Measurements from ENCODE around the gene RPS3A. TPM values are rescaled to one million over a fixed set of nuclear protein-coding genes. Genes with fewer than 3 reads are reported as not detected.

RPS3A gene
- total RNA-seq, 1 donor: 1,627 TPM

- Histone ChIP-seq H3K9me3 (ENCODE audit: low read depth, low read length) (no peaks in the 10 kb centered on the region), H3K79me2 (ENCODE audit: insufficient read depth, low read length) (peaks cover 38% of the 10 kb centered on the region), H3K27ac (ENCODE audit: low read depth, low read length) (peak overlapping the region; percentile 93), H4K20me1 (ENCODE audit: insufficient read depth, low read length) (peaks cover 40% of the 10 kb centered on the region), H3K36me3 (ENCODE audit: insufficient read depth, low read length) (peaks cover 55% of the 10 kb centered on the region), H3K4me2 (ENCODE audit: insufficient read depth, low read length) (peak overlapping the region; percentile 91), H3K27me3 (ENCODE audit: insufficient read depth, low read length) (no peaks in the 10 kb centered on the region), H3K4me1 (ENCODE audit: insufficient read depth, low read length) (peaks cover 19% of the 10 kb centered on the region), H3K4me3 (ENCODE audit: insufficient read depth, low read length) (peak overlapping the region; percentile 95), H2AFZ (ENCODE audit: low read length) (no peak overlapping the region)
- no peak for TF ChIP-seq CTCF (IDR thresholded peaks at IDR 0.05; ENCODE audit: extremely low read depth, low read depth, low read length)
- no peak for DNase-seq (ENCODE audit: insufficient read length, low spot score, missing footprints)
Measured at GRCh38 chr4:151100531-151100930, 1.1 kb downstream of the RPS3A start.

GRCh38 chr4:151103758-151104157, 4.3 kb downstream of the RPS3A start:
- peaks cover 19% of the 10 kb centered on the region for H3K4me1 ChIP-seq (ENCODE audit: insufficient read depth, low read length)
- no peak overlapping the region for H3K27ac ChIP-seq (ENCODE audit: low read depth, low read length)
- H3K27me3 ChIP-seq (ENCODE audit: insufficient read depth, low read length): no peaks in the 10 kb centered on the region
- no peak for TF ChIP-seq CTCF (IDR thresholded peaks at IDR 0.05; ENCODE audit: extremely low read depth, low read depth, low read length)
- no peak overlapping the region for H3K4me2 ChIP-seq (ENCODE audit: insufficient read depth, low read length)
- peaks cover 38% of the 10 kb centered on the region for H3K79me2 ChIP-seq (ENCODE audit: insufficient read depth, low read length)
- peaks cover 47% of the 10 kb centered on the region for H4K20me1 ChIP-seq (ENCODE audit: insufficient read depth, low read length)
- DNase-seq (ENCODE audit: insufficient read length, low spot score, missing footprints): no peak
- H2AFZ ChIP-seq (ENCODE audit: low read length): no peak overlapping the region
- peaks cover 77% of the 10 kb centered on the region for H3K36me3 ChIP-seq (ENCODE audit: insufficient read depth, low read length)
- no peak overlapping the region for H3K4me3 ChIP-seq (ENCODE audit: insufficient read depth, low read length)
- H3K9me3 ChIP-seq (ENCODE audit: low read depth, low read length): no peaks in the 10 kb centered on the region

GRCh38 chr4:151104621-151105020, 5.2 kb downstream of the RPS3A start:
- H3K79me2 ChIP-seq (ENCODE audit: insufficient read depth, low read length): peaks cover 36% of the 10 kb centered on the region
- H3K4me3 ChIP-seq (ENCODE audit: insufficient read depth, low read length): no peak overlapping the region
- H3K9me3 ChIP-seq (ENCODE audit: low read depth, low read length): no peaks in the 10 kb centered on the region
- H3K27me3 ChIP-seq (ENCODE audit: insufficient read depth, low read length): no peaks in the 10 kb centered on the region
- no peak for TF ChIP-seq CTCF (IDR thresholded peaks at IDR 0.05; ENCODE audit: extremely low read depth, low read depth, low read length)
- peaks cover 77% of the 10 kb centered on the region for H3K36me3 ChIP-seq (ENCODE audit: insufficient read depth, low read length)
- H3K4me1 ChIP-seq (ENCODE audit: insufficient read depth, low read length): peaks cover 19% of the 10 kb centered on the region
- DNase-seq (ENCODE audit: insufficient read length, low spot score, missing footprints): no peak
- no peak overlapping the region for H3K4me2 ChIP-seq (ENCODE audit: insufficient read depth, low read length)
- H3K27ac ChIP-seq (ENCODE audit: low read depth, low read length): no peak overlapping the region
- no peak overlapping the region for H2AFZ ChIP-seq (ENCODE audit: low read length)
- peaks cover 47% of the 10 kb centered on the region for H4K20me1 ChIP-seq (ENCODE audit: insufficient read depth, low read length)

- H3K4me1 ChIP-seq (ENCODE audit: insufficient read depth, low read length): peaks cover 17% of the 10 kb centered on the region
- no peak overlapping the region for H3K4me2 ChIP-seq (ENCODE audit: insufficient read depth, low read length)
- TF ChIP-seq CTCF (IDR thresholded peaks at IDR 0.05; ENCODE audit: extremely low read depth, low read depth, low read length): no peak
- no peak overlapping the region for H3K4me3 ChIP-seq (ENCODE audit: insufficient read depth, low read length)
- H3K79me2 ChIP-seq (ENCODE audit: insufficient read depth, low read length): peaks cover 27% of the 10 kb centered on the region
- H4K20me1 ChIP-seq (ENCODE audit: insufficient read depth, low read length): peaks cover 39% of the 10 kb centered on the region
- peaks cover 71% of the 10 kb centered on the region for H3K36me3 ChIP-seq (ENCODE audit: insufficient read depth, low read length)
- no peak overlapping the region for H3K27ac ChIP-seq (ENCODE audit: low read depth, low read length)
- DNase-seq (ENCODE audit: insufficient read length, low spot score, missing footprints): no peak
- H3K27me3 ChIP-seq (ENCODE audit: insufficient read depth, low read length): no peaks in the 10 kb centered on the region
- H2AFZ ChIP-seq (ENCODE audit: low read length): no peak overlapping the region
- no peaks in the 10 kb centered on the region for H3K9me3 ChIP-seq (ENCODE audit: low read depth, low read length)
Measured at GRCh38 chr4:151105454-151106032, 6.1 kb downstream of the RPS3A start.
